Common myeloid progenitor, CD34-positive (primary cell): ENCODE data around the gene YJEFN3.
A peak's percentile ranks its signal among the peaks of the same experiment; 100 is the strongest.

ENCODE experiments used
- CTCF ChIA-PET: fragments of 350-600 bp; sonication (Branson Sonifier 250); formaldehyde crosslinking; loops from one replicate; lab custom pipeline; 2021; ENCODE audit warnings: antibody characterized with exemption; lab: Charles Lee
- POLR2A ChIA-PET: fragments of 350-600 bp; sonication (Branson Sonifier 250); formaldehyde crosslinking; loops from one replicate; lab custom pipeline; 2021; ENCODE audit warnings: antibody characterized with exemption; lab: Charles Lee
- DNase-seq, 3 donors: peaks; one replicate each; pipeline versions ENCODE4 v3.0.0 to v3.0.0-alpha.2; 2013
- H3K27ac ChIP-seq, 2 experiments: 1 replicate in 1 of 2; 2 replicates in 1 of 2; pipeline ENCODE4 v1.7.0; 2013; ENCODE audit warnings: inconsistent platforms in 2 of 2, low read length in 2 of 2, mild to moderate bottlenecking in 2 of 2, low read depth in 1 of 2, moderate library complexity in 1 of 2; ENCODE audit not compliant: severe bottlenecking in 2 of 2, insufficient read depth in 1 of 2, poor library complexity in 1 of 2
- H3K27me3 ChIP-seq, 5 experiments: replicated peaks in 2 of 5; 1 replicate in 3 of 5; 2 replicates in 2 of 5; pipeline versions ENCODE4 v1.6.1 to v1.7.0; 2013; ENCODE audit warnings: low read length in 4 of 5, mild to moderate bottlenecking in 2 of 5, moderate library complexity in 2 of 5, inconsistent platforms in 1 of 5; ENCODE audit not compliant: insufficient read depth in 5 of 5, control insufficient read depth in 4 of 5
- H3K36me3 ChIP-seq, 4 experiments: 1 replicate in 2 of 4; 2 replicates in 2 of 4; pipeline versions ENCODE4 v1.6.1 to v1.7.0; 2013; ENCODE audit warnings: low read length in 3 of 4, control low read depth in 1 of 4, mild to moderate bottlenecking in 1 of 4; ENCODE audit not compliant: control insufficient read depth in 4 of 4, insufficient read depth in 4 of 4
- H3K4me1 ChIP-seq, 4 experiments: 1 replicate in 3 of 4; 2 replicates in 1 of 4; pipeline versions ENCODE4 v1.6.1 to v1.7.1; 2013; ENCODE audit warnings: low read length in 3 of 4, mild to moderate bottlenecking in 3 of 4, control low read depth in 1 of 4, inconsistent platforms in 1 of 4, moderate library complexity in 1 of 4; ENCODE audit not compliant: control insufficient read depth in 4 of 4, insufficient read depth in 4 of 4; ENCODE audit errors: control extremely low read depth in 1 of 4
- H3K4me3 ChIP-seq, 7 experiments: 1 replicate in 4 of 7; 2 replicates in 3 of 7; pipeline versions ENCODE4 v1.5.1 to v1.7.0; 2013; ENCODE audit warnings: mild to moderate bottlenecking in 7 of 7, low read length in 6 of 7, moderate library complexity in 6 of 7, inconsistent platforms in 2 of 7, low read depth in 2 of 7, control low read depth in 1 of 7; ENCODE audit not compliant: insufficient read depth in 4 of 7, control insufficient read depth in 1 of 7; ENCODE audit errors: extremely low read depth in 1 of 7
- H3K9me3 ChIP-seq, 5 experiments: 1 replicate in 4 of 5; 2 replicates in 1 of 5; pipeline versions ENCODE4 v1.6.1 to v1.7.1; 2013; ENCODE audit warnings: low read length in 4 of 5, mild to moderate bottlenecking in 2 of 5, inconsistent platforms in 1 of 5, low read depth in 1 of 5, moderate library complexity in 1 of 5; ENCODE audit not compliant: control insufficient read depth in 4 of 5, insufficient read depth in 2 of 5; ENCODE audit errors: control extremely low read depth in 1 of 5
- WGBS: methylation state at CpG from one replicate; pipeline ENCODE4 v1.1.5; 2013; ENCODE audit not compliant: insufficient coverage; 5-methylcytosine and 5-hydroxymethylcytosine counted together

The YJEFN3 gene

GRCh38 chr19:19523177-19523576, 5.5 kb upstream of the YJEFN3 start:
- Histone ChIP-seq H3K36me3 (peaks cover 3 to 48% (median 35%) of the 10 kb centered on the region in 4 experiments), H3K27ac (no peak overlapping the region), H3K4me3 (no peak overlapping the region), H3K9me3 (no peaks in the 10 kb centered on the region), H3K27me3 (no peaks in the 10 kb centered on the region), H3K4me1 (peaks cover 0 to 39% (median 8%) of the 10 kb centered on the region in 4 experiments)
- WGBS: 100% methylated on average over 3 of the region's 3 CpGs
- ChIA-PET POLR2A (no interaction called here), CTCF (interaction anchor here (3.2 kb wide), 1 partner anchor 9 kb away, joined by 11 read pairs; no protein-coding TSS in a partner anchor)
- DNase-seq: no peak

GRCh38 chr19:19524053-19524452, 4.7 kb upstream of the YJEFN3 start:
- POLR2A ChIA-PET: no interaction called here
- H3K4me1 ChIP-seq: peaks cover 0 to 39% (median 8%) of the 10 kb centered on the region in 4 experiments
- CTCF ChIA-PET: interaction anchor here (1.2 to 3.2 kb wide), 2 partner anchors 8 to 12 kb away, joined by 3 to 11 read pairs; no protein-coding TSS in a partner anchor
- H3K36me3 ChIP-seq: peaks cover 3 to 56% (median 39%) of the 10 kb centered on the region in 4 experiments
- WGBS: 82% methylated on average over 5 of the region's 7 CpGs
- H3K27ac ChIP-seq: no peak overlapping the region
- H3K27me3 ChIP-seq: no peaks in the 10 kb centered on the region
- H3K9me3 ChIP-seq: no peaks in the 10 kb centered on the region
- DNase-seq: no peak
- peak overlapping the region in 1 of 7 experiments; percentile 3 for H3K4me3 ChIP-seq

GRCh38 chr19:19525611-19526380, 2.9 kb upstream of the YJEFN3 start:
- Histone ChIP-seq H3K27ac (peak overlapping the region in 1 of 2 experiments; percentile 14), H3K4me3 (no peak overlapping the region), H3K9me3 (no peaks in the 10 kb centered on the region), H3K4me1 (peaks cover 0 to 39% (median 8%) of the 10 kb centered on the region in 4 experiments), H3K36me3 (peaks cover 3 to 51% (median 31%) of the 10 kb centered on the region in 4 experiments), H3K27me3 (no peaks in the 10 kb centered on the region)
- WGBS: 95% methylated on average over 23 of the region's 23 CpGs
- ChIA-PET POLR2A (interaction anchor here (0.5 kb wide), 1 partner anchor 322 kb away, joined by 3 read pairs; no protein-coding TSS in a partner anchor), CTCF (no interaction called here)
- DNase-seq: no peak

- peaks cover 3 to 48% (median 29%) of the 10 kb centered on the region in 4 experiments for H3K36me3 ChIP-seq
- peak overlapping the region in 1 of 2 experiments; percentile 14 for H3K27ac ChIP-seq
- POLR2A ChIA-PET: no interaction called here
- H3K4me1 ChIP-seq: peaks cover 0 to 39% (median 8%) of the 10 kb centered on the region in 4 experiments
- WGBS: 86% methylated on average over 18 of the region's 28 CpGs
- no peaks in the 10 kb centered on the region for H3K9me3 ChIP-seq
- DNase-seq: no peak
- no peak overlapping the region for H3K4me3 ChIP-seq
- CTCF ChIA-PET: no interaction called here
- no peaks in the 10 kb centered on the region for H3K27me3 ChIP-seq
These were observed 1.9 kb upstream of the YJEFN3 start for GRCh38 chr19:19526581-19527370.

GRCh38 chr19:19527371-19527656, 1.4 kb upstream of the YJEFN3 start:
- Histone ChIP-seq H3K4me1 (peaks cover 0 to 39% (median 11%) of the 10 kb centered on the region in 4 experiments), H3K27me3 (no peaks in the 10 kb centered on the region), H3K27ac (no peak overlapping the region), H3K9me3 (no peaks in the 10 kb centered on the region), H3K4me3 (no peak overlapping the region), H3K36me3 (peaks cover 3 to 48% (median 29%) of the 10 kb centered on the region in 4 experiments)
- DNase-seq: no peak
- ChIA-PET CTCF (interaction anchor here (1.2 kb wide), 1 partner anchor 11 kb away, joined by 3 read pairs; the partner anchor contains the start of gene CILP2), POLR2A (interaction anchor here (0.5 kb wide), 1 partner anchor 34 kb away, joined by 4 read pairs; no protein-coding TSS in a partner anchor)
- WGBS: 97% methylated on average over 9 of the region's 9 CpGs

- no peaks in the 10 kb centered on the region for H3K27me3 ChIP-seq
- H3K9me3 ChIP-seq: no peaks in the 10 kb centered on the region
- ChIA-PET CTCF (interaction anchor here (1.2 to 1.7 kb wide), 5 partner anchors 10 to 117 kb away, joined by 3 to 5 read pairs (median 3); partner anchors contain the start of gene CILP2), POLR2A (interaction anchor here (0.5 kb wide), 1 partner anchor 33 kb away, joined by 4 read pairs; no protein-coding TSS in a partner anchor)
- H3K4me1 ChIP-seq: peaks cover 0 to 39% (median 12%) of the 10 kb centered on the region in 4 experiments
- no peak overlapping the region for H3K4me3 ChIP-seq
- peaks cover 3 to 48% (median 29%) of the 10 kb centered on the region in 4 experiments for H3K36me3 ChIP-seq
- no peak overlapping the region for H3K27ac ChIP-seq
- DNase-seq: no peak
- 96% methylated on average over 17 of the region's 27 CpGs for WGBS
These were observed 761 bp upstream of the YJEFN3 start for GRCh38 chr19:19527674-19528625.
